GM12878 (cell line): ENCODE measurements around the gene ZNF335. TPM values are rescaled to one million over a fixed set of nuclear protein-coding genes. Genes with fewer than 3 reads are reported as not detected.
A peak's percentile ranks its signal among the peaks of the same experiment; 100 is the strongest.

Experiments
- BRCA1 ChIP-seq: IDR thresholded peaks from 2 replicates; pipeline ENCODE4 v1.6.1; 2011; ENCODE audit warnings: low read depth, low read length, improper control_type of control experiment
- CBX5 ChIP-seq: sonication (generic); IDR thresholded peaks from 2 replicates; pipeline ENCODE4 v1.6.1; 2016; ENCODE audit warnings: low read depth, moderate library complexity, mild to moderate bottlenecking, inconsistent platforms
- DPF2 ChIP-seq: fragments of 450-650 bp; IDR thresholded peaks from 2 replicates; pipeline ENCODE4 v1.6.1; 2017; ENCODE audit warnings: mild to moderate bottlenecking
- FOXK2 ChIP-seq: fragments of 450-650 bp; IDR thresholded peaks from 2 replicates; pipeline ENCODE4 v1.6.1; 2017; ENCODE audit warnings: mild to moderate bottlenecking, moderate library complexity
- GABPA ChIP-seq: IDR thresholded peaks from 2 replicates; pipeline ENCODE4 v1.6.1; 2014; ENCODE audit warnings: antibody characterized with exemption, low read depth, mild to moderate bottlenecking, inconsistent platforms
- KLF5 ChIP-seq: fragments of 450-650 bp; IDR thresholded peaks from 2 replicates; pipeline ENCODE4 v1.6.1; 2014; ENCODE audit warnings: mild to moderate bottlenecking; ENCODE audit not compliant: partially characterized antibody
- MXI1 ChIP-seq: fragments of 150-350 bp; IDR thresholded peaks from 2 replicates; pipeline ENCODE4 v1.6.1; 2011; ENCODE audit warnings: low read depth, mild to moderate bottlenecking, inconsistent platforms, low read length, improper control_type of control experiment
- NFYA ChIP-seq: IDR thresholded peaks from 2 replicates; pipeline ENCODE4 v1.6.1; 2011; ENCODE audit warnings: low read depth, mild to moderate bottlenecking, low read length, improper control_type of control experiment, borderline replicate concordance
- RBBP5 ChIP-seq: fragments of 200-600 bp; sonication (generic); conservative IDR thresholded peaks from 2 replicates; pipeline ENCODE4 v1.6.1; 2016
- SREBF2 ChIP-seq: IDR thresholded peaks from 2 replicates; pipeline ENCODE4 v1.6.1; 2012; ENCODE audit warnings: mild to moderate bottlenecking, low read length
- TCF7 ChIP-seq: IDR thresholded peaks from 2 replicates; pipeline ENCODE4 v1.6.1; 2014; ENCODE audit warnings: antibody characterized with exemption, borderline replicate concordance
- ZNF24 ChIP-seq: fragments of 450-650 bp; IDR thresholded peaks from 2 replicates; pipeline ENCODE4 v1.6.1; 2017; ENCODE audit warnings: antibody characterized with exemption, mild to moderate bottlenecking
- polyA plus RNA-seq, 11 experiments: library from polyadenylated mRNA; depleted of rRNA in 4 of 11; unstranded in 6 of 11; stranded (reverse) in 5 of 11; fragments of >200 nt; fragmentation: Nextera tagmentation in 4 of 11; fragmentation: Illumina TruSeq in 1 of 11; extraction: Ambion mirVana in 4 of 11; extraction: Trizol in 1 of 11; gene quantifications; 1 replicate in 1 of 11; 2 replicates in 10 of 11; pipeline versions ENCODE4 v1.2.1 to v1.2.3, GENCODE V29; 2011 to 2016; ENCODE audit warnings: inconsistent platforms in 2 of 11, missing spikeins in 2 of 11, low read depth in 1 of 11
- total RNA-seq, 4 experiments: library from RNA; depleted of rRNA in 3 of 4; stranded (reverse); fragments of >200 nt in 3 of 4; fragmentation: Illumina TruSeq in 1 of 4; extraction: Trizol in 1 of 4; gene quantifications; 2 replicates each; pipeline versions ENCODE4 v1.2.1 to v1.2.3, GENCODE V29; 2013 to 2021
- TF ChIP-seq, protein P1 (sequence below): IDR thresholded peaks from 2 replicates; pipeline ENCODE4 v1.6.1; 2012; ENCODE audit warnings: low read length, inconsistent platforms
- TF ChIP-seq, protein P2 (sequence below): fragments of 450-650 bp; formaldehyde crosslinking; IDR thresholded peaks from 2 replicates; pipeline ENCODE4 v1.4.0; 2022; ENCODE audit warnings: mild to moderate bottlenecking, moderate library complexity
- TF ChIP-seq, protein P3 (sequence below): IDR thresholded peaks from 2 replicates; pipeline ENCODE4 v1.6.1; 2011; ENCODE audit warnings: mild to moderate bottlenecking, low read depth, low read length, moderate library complexity; ENCODE audit not compliant: insufficient replicate concordance
- TF ChIP-seq, protein P4 (sequence below): IDR thresholded peaks from 2 replicates; pipeline ENCODE4 v1.6.1; 2011; ENCODE audit warnings: borderline replicate concordance, low read depth, mild to moderate bottlenecking, moderate library complexity, mixed read lengths, low read length; ENCODE audit not compliant: insufficient read depth; ENCODE audit errors: extremely low read length
- TF ChIP-seq, protein P5 (sequence below): fragments of 450-650 bp; IDR thresholded peaks from 2 replicates; pipeline ENCODE4 v1.6.1; 2016; ENCODE audit warnings: mild to moderate bottlenecking
- TF ChIP-seq, protein P6 (sequence below): fragments of 450-650 bp; IDR thresholded peaks from 2 replicates; pipeline ENCODE4 v1.6.1; 2018; ENCODE audit warnings: mild to moderate bottlenecking, low read depth, moderate library complexity; ENCODE audit not compliant: partially characterized antibody

Gene ZNF335
- total and polyA plus RNA-seq, 10 of the 15 experiments (the other 5 are each of a cell fraction or from before 2014, with no cell fraction given): 0.74 to 30.1 (median 14.5) TPM

DNA sequence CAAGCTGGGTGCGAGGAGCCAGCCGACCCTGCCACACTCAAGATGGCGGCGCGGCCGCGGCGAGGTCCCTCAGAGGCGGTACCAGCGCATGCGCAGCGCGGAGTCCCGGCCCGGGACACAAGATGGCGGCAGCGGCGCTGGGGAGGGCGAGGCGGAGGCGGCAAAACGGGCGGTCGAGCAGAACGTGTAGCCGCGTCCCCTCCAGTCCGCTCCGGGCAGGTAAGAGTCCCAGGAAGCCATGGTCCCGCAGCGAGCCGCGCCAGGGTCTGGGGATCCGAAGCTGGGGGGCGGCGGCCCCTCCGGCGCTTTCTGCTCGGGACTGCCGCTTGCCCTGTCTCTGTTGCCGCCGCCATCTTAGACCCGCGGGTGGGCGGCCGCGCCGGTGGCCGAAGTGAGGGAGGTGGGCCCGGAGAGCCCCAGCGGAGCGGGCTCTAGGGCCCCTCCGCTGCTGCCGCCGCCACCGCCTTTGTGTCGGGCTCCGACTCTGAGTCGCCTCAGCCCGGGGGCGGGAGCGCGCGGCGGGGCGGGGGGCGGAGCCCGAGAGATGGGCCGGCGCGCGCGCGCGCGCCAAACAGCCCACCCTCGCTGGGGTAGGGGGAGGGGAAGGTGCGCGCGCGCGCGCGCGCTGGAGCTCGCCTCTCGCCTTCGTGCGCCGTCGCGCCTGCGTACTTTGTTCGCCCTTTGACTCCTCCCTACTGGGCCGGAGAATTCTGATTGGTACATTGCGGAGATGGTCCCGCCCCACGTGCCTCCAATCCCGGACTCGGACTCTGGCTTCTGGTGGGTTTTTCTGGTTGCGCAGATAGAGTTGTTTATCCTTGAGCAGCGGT lies 37.2 kb downstream of the ZNF335 start, which contains the start of gene PCIF1 (continued):
- TF ChIP-seq SREBF2 (no peak), MXI1 (peak; percentile 21; the same call in 1 of the 2 replicates), KLF5 (peak; percentile 51), FOXK2 (peak; percentile 73; the same call in 1 of the 2 replicates), BRCA1 (no peak), GABPA (no peak), TCF7 (no peak), CBX5 (no peak), RBBP5 (no peak), DPF2 (peak; percentile 87), NFYA (no peak), ZNF24 (no peak)
- TF ChIP-seq, protein P1, sequence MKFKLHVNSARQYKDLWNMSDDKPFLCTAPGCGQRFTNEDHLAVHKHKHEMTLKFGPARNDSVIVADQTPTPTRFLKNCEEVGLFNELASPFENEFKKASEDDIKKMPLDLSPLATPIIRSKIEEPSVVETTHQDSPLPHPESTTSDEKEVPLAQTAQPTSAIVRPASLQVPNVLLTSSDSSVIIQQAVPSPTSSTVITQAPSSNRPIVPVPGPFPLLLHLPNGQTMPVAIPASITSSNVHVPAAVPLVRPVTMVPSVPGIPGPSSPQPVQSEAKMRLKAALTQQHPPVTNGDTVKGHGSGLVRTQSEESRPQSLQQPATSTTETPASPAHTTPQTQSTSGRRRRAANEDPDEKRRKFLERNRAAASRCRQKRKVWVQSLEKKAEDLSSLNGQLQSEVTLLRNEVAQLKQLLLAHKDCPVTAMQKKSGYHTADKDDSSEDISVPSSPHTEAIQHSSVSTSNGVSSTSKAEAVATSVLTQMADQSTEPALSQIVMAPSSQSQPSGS: no peak
- TF ChIP-seq, protein P2, sequence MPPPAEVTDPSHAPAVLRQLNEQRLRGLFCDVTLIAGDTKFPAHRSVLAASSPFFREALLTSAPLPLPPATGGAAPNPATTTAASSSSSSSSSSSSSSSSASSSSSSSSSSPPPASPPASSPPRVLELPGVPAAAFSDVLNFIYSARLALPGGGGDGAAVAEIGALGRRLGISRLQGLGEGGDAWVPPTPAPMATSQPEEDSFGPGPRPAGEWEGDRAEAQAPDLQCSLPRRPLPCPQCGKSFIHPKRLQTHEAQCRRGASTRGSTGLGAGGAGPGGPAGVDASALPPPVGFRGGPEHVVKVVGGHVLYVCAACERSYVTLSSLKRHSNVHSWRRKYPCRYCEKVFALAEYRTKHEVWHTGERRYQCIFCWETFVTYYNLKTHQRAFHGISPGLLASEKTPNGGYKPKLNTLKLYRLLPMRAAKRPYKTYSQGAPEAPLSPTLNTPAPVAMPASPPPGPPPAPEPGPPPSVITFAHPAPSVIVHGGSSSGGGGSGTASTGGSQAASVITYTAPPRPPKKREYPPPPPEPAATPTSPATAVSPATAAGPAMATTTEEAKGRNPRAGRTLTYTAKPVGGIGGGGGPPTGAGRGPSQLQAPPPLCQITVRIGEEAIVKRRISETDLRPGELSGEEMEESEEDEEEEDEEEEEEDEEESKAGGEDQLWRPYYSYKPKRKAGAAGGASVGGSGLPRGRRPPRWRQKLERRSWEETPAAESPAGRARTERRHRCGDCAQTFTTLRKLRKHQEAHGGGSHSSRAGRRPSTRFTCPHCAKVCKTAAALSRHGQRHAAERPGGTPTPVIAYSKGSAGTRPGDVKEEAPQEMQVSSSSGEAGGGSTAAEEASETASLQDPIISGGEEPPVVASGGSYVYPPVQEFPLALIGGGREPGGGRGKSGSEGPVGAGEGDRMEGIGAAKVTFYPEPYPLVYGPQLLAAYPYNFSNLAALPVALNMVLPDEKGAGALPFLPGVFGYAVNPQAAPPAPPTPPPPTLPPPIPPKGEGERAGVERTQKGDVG (CRISPR knock-in tag): no peak
- TF ChIP-seq, protein P3, sequence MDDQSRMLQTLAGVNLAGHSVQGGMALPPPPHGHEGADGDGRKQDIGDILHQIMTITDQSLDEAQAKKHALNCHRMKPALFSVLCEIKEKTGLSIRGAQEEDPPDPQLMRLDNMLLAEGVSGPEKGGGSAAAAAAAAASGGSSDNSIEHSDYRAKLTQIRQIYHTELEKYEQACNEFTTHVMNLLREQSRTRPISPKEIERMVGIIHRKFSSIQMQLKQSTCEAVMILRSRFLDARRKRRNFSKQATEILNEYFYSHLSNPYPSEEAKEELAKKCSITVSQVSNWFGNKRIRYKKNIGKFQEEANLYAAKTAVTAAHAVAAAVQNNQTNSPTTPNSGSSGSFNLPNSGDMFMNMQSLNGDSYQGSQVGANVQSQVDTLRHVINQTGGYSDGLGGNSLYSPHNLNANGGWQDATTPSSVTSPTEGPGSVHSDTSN: no peak
- TF ChIP-seq, protein P4, sequence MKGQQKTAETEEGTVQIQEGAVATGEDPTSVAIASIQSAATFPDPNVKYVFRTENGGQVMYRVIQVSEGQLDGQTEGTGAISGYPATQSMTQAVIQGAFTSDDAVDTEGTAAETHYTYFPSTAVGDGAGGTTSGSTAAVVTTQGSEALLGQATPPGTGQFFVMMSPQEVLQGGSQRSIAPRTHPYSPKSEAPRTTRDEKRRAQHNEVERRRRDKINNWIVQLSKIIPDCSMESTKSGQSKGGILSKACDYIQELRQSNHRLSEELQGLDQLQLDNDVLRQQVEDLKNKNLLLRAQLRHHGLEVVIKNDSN: peak; percentile 77
- TF ChIP-seq, protein P5, sequence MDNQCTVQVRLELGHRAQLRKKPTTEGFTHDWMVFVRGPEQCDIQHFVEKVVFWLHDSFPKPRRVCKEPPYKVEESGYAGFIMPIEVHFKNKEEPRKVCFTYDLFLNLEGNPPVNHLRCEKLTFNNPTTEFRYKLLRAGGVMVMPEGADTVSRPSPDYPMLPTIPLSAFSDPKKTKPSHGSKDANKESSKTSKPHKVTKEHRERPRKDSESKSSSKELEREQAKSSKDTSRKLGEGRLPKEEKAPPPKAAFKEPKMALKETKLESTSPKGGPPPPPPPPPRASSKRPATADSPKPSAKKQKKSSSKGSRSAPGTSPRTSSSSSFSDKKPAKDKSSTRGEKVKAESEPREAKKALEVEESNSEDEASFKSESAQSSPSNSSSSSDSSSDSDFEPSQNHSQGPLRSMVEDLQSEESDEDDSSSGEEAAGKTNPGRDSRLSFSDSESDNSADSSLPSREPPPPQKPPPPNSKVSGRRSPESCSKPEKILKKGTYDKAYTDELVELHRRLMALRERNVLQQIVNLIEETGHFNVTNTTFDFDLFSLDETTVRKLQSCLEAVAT: peak; percentile 57
- TF ChIP-seq, protein P6, sequence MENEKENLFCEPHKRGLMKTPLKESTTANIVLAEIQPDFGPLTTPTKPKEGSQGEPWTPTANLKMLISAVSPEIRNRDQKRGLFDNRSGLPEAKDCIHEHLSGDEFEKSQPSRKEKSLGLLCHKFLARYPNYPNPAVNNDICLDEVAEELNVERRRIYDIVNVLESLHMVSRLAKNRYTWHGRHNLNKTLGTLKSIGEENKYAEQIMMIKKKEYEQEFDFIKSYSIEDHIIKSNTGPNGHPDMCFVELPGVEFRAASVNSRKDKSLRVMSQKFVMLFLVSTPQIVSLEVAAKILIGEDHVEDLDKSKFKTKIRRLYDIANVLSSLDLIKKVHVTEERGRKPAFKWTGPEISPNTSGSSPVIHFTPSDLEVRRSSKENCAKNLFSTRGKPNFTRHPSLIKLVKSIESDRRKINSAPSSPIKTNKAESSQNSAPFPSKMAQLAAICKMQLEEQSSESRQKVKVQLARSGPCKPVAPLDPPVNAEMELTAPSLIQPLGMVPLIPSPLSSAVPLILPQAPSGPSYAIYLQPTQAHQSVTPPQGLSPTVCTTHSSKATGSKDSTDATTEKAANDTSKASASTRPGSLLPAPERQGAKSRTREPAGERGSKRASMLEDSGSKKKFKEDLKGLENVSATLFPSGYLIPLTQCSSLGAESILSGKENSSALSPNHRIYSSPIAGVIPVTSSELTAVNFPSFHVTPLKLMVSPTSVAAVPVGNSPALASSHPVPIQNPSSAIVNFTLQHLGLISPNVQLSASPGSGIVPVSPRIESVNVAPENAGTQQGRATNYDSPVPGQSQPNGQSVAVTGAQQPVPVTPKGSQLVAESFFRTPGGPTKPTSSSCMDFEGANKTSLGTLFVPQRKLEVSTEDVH: no peak
